Left lung (tissue), 10 donors: ENCODE measurements around the gene RARA. TPM values are rescaled to one million over a fixed set of nuclear protein-coding genes. Genes with fewer than 3 reads are reported as not detected.

Source experiments
- ATAC-seq: fragments of 200-7000 bp; cut with Tn5 transposase; one replicate; pipeline ENCODE4 v1.9.1; 2020; ENCODE audit warnings: moderate library complexity
- DNase-seq, 4 donors: peaks; one replicate each; pipeline ENCODE4 v3.0.0-alpha.2; 2013 to 2020
- H3K27ac ChIP-seq, 2 donors: fragments of 200-600 bp; sonication (generic) in 1 of 2; one replicate each; pipeline versions ENCODE4 v1.5.0 to v1.8.0; 2020 to 2021
- H3K27me3 ChIP-seq, 2 donors: fragments of 200-600 bp; sonication (generic) in 1 of 2; one replicate each; pipeline versions ENCODE4 v1.5.0 to v1.8.0; 2020 to 2021
- H3K36me3 ChIP-seq, 2 donors: fragments of 200-600 bp; sonication (generic) in 1 of 2; one replicate each; pipeline versions ENCODE4 v1.5.0 to v1.8.0; 2020 to 2021
- H3K4me1 ChIP-seq, 2 donors: fragments of 200-600 bp; one replicate each; pipeline ENCODE4 v1.8.0; 2021
- H3K4me3 ChIP-seq, 2 donors: fragments of 200-600 bp; sonication (generic) in 1 of 2; one replicate each; pipeline versions ENCODE4 v1.5.0 to v1.8.0; 2020 to 2021; ENCODE audit warnings: mild to moderate bottlenecking in 1 of 2
- H3K9me3 ChIP-seq, 2 donors: fragments of 200-600 bp; sonication (generic) in 1 of 2; one replicate each; pipeline versions ENCODE4 v1.5.0 to v1.8.0; 2020 to 2021
- intact Hi-C, 2 donors: fragments of 100-400 bp; cut with DNase I; formaldehyde crosslinking; loops; one replicate each; pipeline versions ENCODE4 v1.11.2 to v1.14.2; 2022
- polyA plus RNA-seq, 6 donors: library from polyadenylated mRNA; unstranded; fragments of 120-200 nt; gene quantifications; one replicate each; pipeline ENCODE4 v1.2.1, GENCODE V29; 2013; ENCODE audit not compliant: insufficient read length in 6 of 6
- total RNA-seq, 2 donors: library from RNA; stranded (reverse); fragmentation: NEBNext Ultra II Directional; extraction: Animal tissue kit (Norgen Biotek cat#: 25700); gene quantifications; one replicate each; pipeline ENCODE4 v1.2.1, GENCODE V29; 2021
- TF ChIP-seq, protein P1 (sequence below), 2 donors: fragments of 200-600 bp; sonication (generic) in 1 of 2; IDR thresholded peaks; one replicate each; pipeline versions ENCODE4 v1.5.0 to v1.8.0; 2021; ENCODE audit warnings: antibody characterized with exemption in 2 of 2
- donor health status: DM: no; HTN: yes; CAD: no.
- donor health status: DM: no; HTN: no; CAD: no.

RARA gene
- total and polyA plus RNA-seq, 8 donors: 45.5 to 62.6 (median 53.1) TPM

GRCh38 chr17:40312131-40312731 is 3.3 kb downstream of the RARA start:
- no peak overlapping the region for H3K4me3 ChIP-seq
- no peaks in the 10 kb centered on the region for H3K27me3 ChIP-seq
- no peaks in the 10 kb centered on the region for H3K9me3 ChIP-seq
- DNase-seq (peak in 2 of 4 donors; percentile 46 to 54), ATAC-seq (no peak)
- TF ChIP-seq, protein P1, sequence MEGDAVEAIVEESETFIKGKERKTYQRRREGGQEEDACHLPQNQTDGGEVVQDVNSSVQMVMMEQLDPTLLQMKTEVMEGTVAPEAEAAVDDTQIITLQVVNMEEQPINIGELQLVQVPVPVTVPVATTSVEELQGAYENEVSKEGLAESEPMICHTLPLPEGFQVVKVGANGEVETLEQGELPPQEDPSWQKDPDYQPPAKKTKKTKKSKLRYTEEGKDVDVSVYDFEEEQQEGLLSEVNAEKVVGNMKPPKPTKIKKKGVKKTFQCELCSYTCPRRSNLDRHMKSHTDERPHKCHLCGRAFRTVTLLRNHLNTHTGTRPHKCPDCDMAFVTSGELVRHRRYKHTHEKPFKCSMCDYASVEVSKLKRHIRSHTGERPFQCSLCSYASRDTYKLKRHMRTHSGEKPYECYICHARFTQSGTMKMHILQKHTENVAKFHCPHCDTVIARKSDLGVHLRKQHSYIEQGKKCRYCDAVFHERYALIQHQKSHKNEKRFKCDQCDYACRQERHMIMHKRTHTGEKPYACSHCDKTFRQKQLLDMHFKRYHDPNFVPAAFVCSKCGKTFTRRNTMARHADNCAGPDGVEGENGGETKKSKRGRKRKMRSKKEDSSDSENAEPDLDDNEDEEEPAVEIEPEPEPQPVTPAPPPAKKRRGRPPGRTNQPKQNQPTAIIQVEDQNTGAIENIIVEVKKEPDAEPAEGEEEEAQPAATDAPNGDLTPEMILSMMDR (IDR thresholded peaks at IDR 0.05): no peak
- H3K4me1 ChIP-seq: peaks cover 87 to 99% of the 10 kb centered on the region in 2 donors
- intact Hi-C loops: no loop called here
- peak overlapping the region; percentile 56 to 100 for H3K27ac ChIP-seq
- no peaks in the 10 kb centered on the region for H3K36me3 ChIP-seq

- no peak for ATAC-seq
- H3K27ac ChIP-seq: peak overlapping the region; percentile 48 to 100
- H3K4me1 ChIP-seq: peaks cover 83 to 98% of the 10 kb centered on the region in 2 donors
- peak in 1 of 4 donors; percentile 37 for DNase-seq
- intact Hi-C loops: no loop called here
- TF ChIP-seq, protein P1 (IDR thresholded peaks at IDR 0.05): no peak
- H3K9me3 ChIP-seq: no peaks in the 10 kb centered on the region
- no peaks in the 10 kb centered on the region for H3K27me3 ChIP-seq
- H3K36me3 ChIP-seq: no peaks in the 10 kb centered on the region
- no peak overlapping the region for H3K4me3 ChIP-seq
Observed at GRCh38 chr17:40312893-40313667, 4.1 kb downstream of the RARA start.

GRCh38 chr17:40313668-40314583 is 4.9 kb downstream of the RARA start:
- Histone ChIP-seq H3K36me3 (no peaks in the 10 kb centered on the region), H3K9me3 (no peaks in the 10 kb centered on the region), H3K27me3 (no peaks in the 10 kb centered on the region), H3K4me1 (peaks cover 75 to 94% of the 10 kb centered on the region in 2 donors), H3K4me3 (no peak overlapping the region), H3K27ac (peak overlapping the region; percentile 54 to 100)
- intact Hi-C loops: no loop called here
- TF ChIP-seq, protein P1 (IDR thresholded peaks at IDR 0.05): no peak
- peak in 2 of 4 donors; percentile 46 to 78 for DNase-seq
- ATAC-seq: no peak

DNA sequence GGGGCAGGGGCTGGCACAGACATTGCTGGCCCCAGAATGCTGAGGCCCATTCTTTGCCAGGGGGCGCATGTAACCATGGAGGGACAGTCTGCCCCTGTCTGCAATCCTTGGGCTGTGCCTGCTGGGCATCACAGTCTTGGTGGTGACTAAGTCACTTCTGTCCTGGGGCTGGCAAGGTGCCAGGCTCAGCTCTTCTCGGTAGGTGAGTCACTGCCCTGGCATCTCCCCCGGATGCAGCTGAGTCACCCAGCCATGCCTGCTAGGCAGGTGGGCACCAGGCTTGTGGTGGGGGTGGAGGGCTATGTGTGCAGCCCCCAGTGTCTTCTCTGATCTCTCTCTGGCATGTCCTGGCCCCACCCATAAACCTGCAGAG is 5.6 kb downstream of the RARA start:
- TF ChIP-seq, protein P1 (IDR thresholded peaks at IDR 0.05): no peak
- H3K4me3 ChIP-seq: no peak overlapping the region
- DNase-seq (peak in 3 of 4 donors; percentile 79 to 99 (median 93)), ATAC-seq (peak; percentile 30)
- no peaks in the 10 kb centered on the region for H3K27me3 ChIP-seq
- intact Hi-C loops: no loop called here
- H3K36me3 ChIP-seq: no peaks in the 10 kb centered on the region
- no peaks in the 10 kb centered on the region for H3K9me3 ChIP-seq
- peak overlapping the region; percentile 54 to 100 for H3K27ac ChIP-seq
- H3K4me1 ChIP-seq: peaks cover 68 to 94% of the 10 kb centered on the region in 2 donors
